ENCODE data around the gene FAM161B.
"Not testable (repeated sequence)": the region's sequence is repeated elsewhere in the genome, so short reads cannot be mapped to it uniquely, and the experiment has no call there.

The FAM161B gene

GRCh38 chr14:73949752-73950734 is at the start of gene FAM161B, which contains the start of gene COQ6:
FAM161B (minus strand) TSS chr14:73950094; CDS start chr14:73950026, 68 bp downstream.
COQ6 (plus strand) TSS chr14:73950302; CDS start chr14:73950333, 31 bp downstream.
- in situ Hi-C loops (cut with MboI; ENCODE audit: low pct_unique_long_range_greater_than_20kb, low sequenced_read_pairs, unreplicated experiment), result no loop called here
- DNase-seq (ENCODE audit: low spot score), result peak; percentile 90
- TF ChIP-seq CTCF (IDR thresholded peaks at IDR 0.05; ENCODE audit: extremely low read depth, insufficient read depth, missing control alignments), result peak; percentile 41

GRCh38 chr14:73998726-73999125 is 48.8 kb upstream of the FAM161B start:
- in situ Hi-C loops (cut with MboI; ENCODE audit: low pct_unique_long_range_greater_than_20kb, low sequenced_read_pairs, unreplicated experiment), result no loop called here
- no peak for DNase-seq (ENCODE audit: low spot score)
- no peak for TF ChIP-seq CTCF (IDR thresholded peaks at IDR 0.05; ENCODE audit: extremely low read depth, insufficient read depth, missing control alignments)

- in situ Hi-C loops (cut with MboI; ENCODE audit: low pct_unique_long_range_greater_than_20kb, low sequenced_read_pairs, unreplicated experiment), result no loop called here
- no peak for DNase-seq (ENCODE audit: low spot score)
These were observed 48.1 kb upstream of the FAM161B start for GRCh38 chr14:73997944-73998447.

GRCh38 chr14:73997108-73997943 is 47.4 kb upstream of the FAM161B start:
- no peak for DNase-seq (ENCODE audit: low spot score)
- no peak for TF ChIP-seq CTCF (IDR thresholded peaks at IDR 0.05; ENCODE audit: extremely low read depth, insufficient read depth, missing control alignments)
- in situ Hi-C loops (cut with MboI; ENCODE audit: low pct_unique_long_range_greater_than_20kb, low sequenced_read_pairs, unreplicated experiment), result no loop called here

More at GRCh38 chr14:73997944-73998447, 48.1 kb upstream of the FAM161B start:
- no peak for TF ChIP-seq CTCF (IDR thresholded peaks at IDR 0.05; ENCODE audit: extremely low read depth, insufficient read depth, missing control alignments)

- in situ Hi-C loops (cut with MboI; ENCODE audit: low pct_unique_long_range_greater_than_20kb, low sequenced_read_pairs, unreplicated experiment), result no loop called here
- DNase-seq (ENCODE audit: low spot score), result no peak
- no peak for TF ChIP-seq CTCF (IDR thresholded peaks at IDR 0.05; ENCODE audit: extremely low read depth, insufficient read depth, missing control alignments)
These were observed 46.8 kb upstream of the FAM161B start for GRCh38 chr14:73996731-73997107.

- in situ Hi-C loops (cut with MboI; ENCODE audit: low pct_unique_long_range_greater_than_20kb, low sequenced_read_pairs, unreplicated experiment), result no loop called here
- DNase-seq (ENCODE audit: low spot score), result no peak
- TF ChIP-seq CTCF (IDR thresholded peaks at IDR 0.05; ENCODE audit: extremely low read depth, insufficient read depth, missing control alignments), result no peak
These were observed 46.1 kb upstream of the FAM161B start for GRCh38 chr14:73995977-73996378.

GRCh38 chr14:73994926-73995325 is 45.0 kb upstream of the FAM161B start:
- in situ Hi-C loops (cut with MboI; ENCODE audit: low pct_unique_long_range_greater_than_20kb, low sequenced_read_pairs, unreplicated experiment); DNase-seq (ENCODE audit: low spot score): not testable (repeated sequence)

Data from GM13977 (cell line).